GM12872 (cell line): ENCODE results near the gene FEZF1.

Source experiments
- CTCF ChIP-seq: IDR thresholded peaks from 3 replicates; pipeline ENCODE4 v1.5.1; 2011; ENCODE audit warnings: low read depth, mild to moderate bottlenecking, low read length, moderate library complexity; ENCODE audit not compliant: insufficient read depth

Gene FEZF1

GRCh38 chr7:122312789-122313188 is 8.2 kb upstream of the FEZF1 start:
- no peak for TF ChIP-seq CTCF

GRCh38 chr7:122311734-122312450 is 7.3 kb upstream of the FEZF1 start:
- no peak for TF ChIP-seq CTCF

- TF ChIP-seq CTCF = no peak
Measured at GRCh38 chr7:122311050-122311700, 6.6 kb upstream of the FEZF1 start.

- TF ChIP-seq CTCF = no peak
Measured at GRCh38 chr7:122310119-122311021, 5.8 kb upstream of the FEZF1 start.

- no peak for TF ChIP-seq CTCF
Measured at GRCh38 chr7:122309421-122309820, 4.9 kb upstream of the FEZF1 start.

GRCh38 chr7:122307228-122307621 is 2.7 kb upstream of the FEZF1 start:
- TF ChIP-seq CTCF = no peak
